T-helper 1 cell (primary cell): ENCODE measurements around the gene ATG2A.
"Not testable (repeated sequence)": the region's sequence is repeated elsewhere in the genome, so short reads cannot be mapped to it uniquely, and the experiment has no call there.

ENCODE experiments used
- DNase-seq, 5 donors: peaks; one replicate each; pipeline ENCODE4 v3.0.0-alpha.2; 2012 to 2020

ATG2A gene

GRCh38 chr11:64852804-64853509 lies 64.1 kb downstream of the ATG2A start:
- no peak for DNase-seq

- DNase-seq: no peak
Observed at GRCh38 chr11:64851831-64852351, 65.1 kb downstream of the ATG2A start.

- DNase-seq: peak; percentile 50 to 63 (median 57)
Observed at GRCh38 chr11:64850979-64851567, 65.9 kb downstream of the ATG2A start.

DNA sequence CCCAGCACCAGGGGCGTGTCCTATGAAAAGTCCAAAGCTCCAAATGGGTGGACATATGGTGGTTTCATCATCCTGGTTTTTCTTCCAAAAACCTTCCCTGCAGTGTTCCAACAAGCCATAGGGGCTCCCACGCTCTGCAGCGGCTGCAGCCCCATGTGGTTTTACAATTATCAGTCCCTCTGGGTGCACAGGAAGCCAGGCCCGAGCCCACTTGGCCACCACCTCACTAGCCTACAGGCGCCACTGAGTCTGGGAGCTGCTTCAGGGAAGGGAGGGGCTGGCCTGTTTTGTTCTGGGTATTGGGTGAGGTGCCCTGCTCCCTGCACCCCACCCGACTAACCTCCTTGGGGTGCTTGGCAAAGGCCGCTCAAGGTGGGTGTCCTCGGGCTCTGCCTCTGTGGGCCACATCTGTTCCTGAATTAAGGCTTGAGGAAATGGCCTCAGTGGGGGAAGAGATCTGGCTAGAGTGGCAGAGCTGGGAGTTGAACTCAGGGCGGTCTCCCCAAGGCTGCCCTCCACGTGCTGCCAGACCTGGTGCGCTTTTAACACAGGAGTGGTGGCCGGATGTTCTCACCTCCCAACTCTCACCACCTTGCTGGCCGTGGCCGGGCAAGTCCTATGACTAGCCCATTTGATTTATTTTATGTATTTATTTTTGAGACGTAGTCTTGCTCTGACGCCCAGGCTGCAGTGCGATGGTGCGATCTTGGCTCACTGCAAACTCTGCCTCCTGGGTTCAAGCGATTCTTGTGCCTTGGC lies 67.2 kb downstream of the ATG2A start:
- no peak for DNase-seq

DNA sequence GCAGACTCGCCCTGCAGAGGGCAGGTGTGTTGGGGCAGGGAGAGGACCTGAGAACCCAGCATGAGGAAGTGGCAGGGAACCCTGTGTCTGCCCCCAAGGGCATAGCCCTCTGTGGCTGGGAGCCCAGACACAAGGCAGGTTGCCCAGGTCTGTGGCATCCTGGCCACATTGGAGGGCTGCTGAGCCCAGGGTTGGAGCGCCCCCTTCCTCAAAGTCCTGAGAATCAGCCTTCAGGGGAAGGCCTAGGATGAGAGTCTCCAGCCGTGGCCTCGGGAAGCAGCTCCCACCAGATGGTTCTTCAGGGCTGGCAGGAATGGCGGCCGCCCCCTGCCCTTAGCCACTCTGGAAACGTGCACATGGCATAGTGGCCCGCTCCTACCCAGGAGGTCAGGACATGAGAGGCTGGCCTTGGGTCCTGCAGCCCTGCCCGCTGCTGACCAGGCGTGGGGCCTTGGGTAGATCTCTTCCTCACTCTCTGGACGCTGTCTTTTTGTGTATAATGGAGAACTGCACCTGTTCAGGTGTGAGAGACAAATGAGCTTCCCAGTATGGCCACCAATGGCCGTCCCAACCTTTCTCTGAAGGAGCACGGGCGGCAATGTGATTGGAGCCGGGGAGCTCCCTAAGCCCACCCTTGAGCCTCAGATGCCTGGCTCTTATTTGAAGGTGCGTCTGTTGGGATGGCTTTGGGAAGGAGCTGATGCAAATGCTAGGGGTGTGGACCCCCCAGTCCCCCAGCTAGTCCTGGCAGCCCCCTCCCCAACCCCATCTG lies 68.0 kb downstream of the ATG2A start:
- DNase-seq: peak in 1 of 5 donors; percentile 40

DNA sequence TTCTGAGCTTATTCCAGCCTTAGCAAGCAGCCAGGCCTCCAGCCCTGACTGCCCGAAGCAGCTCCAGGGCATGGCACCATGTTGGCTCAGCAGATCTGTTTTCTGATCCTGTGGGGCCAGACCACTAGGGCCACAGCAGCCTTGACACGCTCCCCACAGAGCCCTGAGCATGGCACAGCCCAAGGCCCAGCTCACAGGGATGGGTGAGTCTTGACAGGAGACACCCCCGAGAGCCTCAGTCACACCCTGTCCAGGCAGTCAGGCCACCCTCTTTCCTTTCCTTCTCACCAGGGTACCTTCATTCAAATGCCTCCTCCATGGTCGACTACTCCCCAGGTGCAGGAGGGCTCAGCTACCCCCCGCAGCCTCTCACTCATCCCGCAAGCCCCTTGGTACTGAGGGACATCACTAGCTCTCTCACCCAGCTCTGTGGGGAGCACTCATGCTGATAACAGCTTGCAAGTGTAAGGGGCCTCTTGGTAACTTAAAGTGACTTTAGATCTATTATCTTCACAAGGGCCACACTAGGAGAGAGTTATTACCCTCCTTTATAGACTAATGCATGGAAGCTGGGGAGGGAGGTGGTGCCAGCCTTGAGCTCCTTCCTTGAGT lies 68.7 kb downstream of the ATG2A start:
- no peak for DNase-seq

DNA sequence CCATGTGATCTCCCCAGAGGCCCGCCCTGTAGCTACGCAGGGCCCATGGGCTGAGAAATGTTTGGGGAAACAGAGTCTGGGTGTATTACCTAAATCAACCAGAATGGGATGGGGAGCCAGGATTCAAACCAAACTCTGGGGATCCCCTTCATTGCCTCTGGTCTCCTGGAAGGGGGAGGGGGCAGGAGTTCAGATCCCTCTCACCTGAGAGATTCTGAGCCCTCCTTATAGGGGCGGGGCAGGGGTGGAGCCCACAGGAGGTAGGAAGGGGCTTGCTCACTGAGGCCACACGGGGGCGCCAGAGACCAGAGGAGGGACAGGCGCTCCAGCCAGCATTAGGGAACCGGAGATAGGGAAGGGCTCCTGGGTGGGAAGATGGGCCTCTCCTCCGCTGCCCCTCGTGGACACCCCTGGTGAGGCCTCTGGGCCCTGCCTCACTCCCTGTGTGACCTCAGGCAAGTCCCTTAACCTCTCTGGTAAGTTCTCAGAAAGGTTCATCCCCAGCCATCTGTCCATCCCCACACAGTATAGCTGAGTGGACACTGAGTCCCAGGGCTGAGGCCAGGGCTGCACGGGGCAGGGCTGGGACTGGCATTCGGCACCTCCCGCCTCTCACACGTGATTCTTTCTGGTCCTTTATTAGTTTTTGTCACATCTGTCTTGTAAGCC lies 69.9 kb downstream of the ATG2A start:
- DNase-seq: peak; percentile 85 to 94 (median 88)

DNA sequence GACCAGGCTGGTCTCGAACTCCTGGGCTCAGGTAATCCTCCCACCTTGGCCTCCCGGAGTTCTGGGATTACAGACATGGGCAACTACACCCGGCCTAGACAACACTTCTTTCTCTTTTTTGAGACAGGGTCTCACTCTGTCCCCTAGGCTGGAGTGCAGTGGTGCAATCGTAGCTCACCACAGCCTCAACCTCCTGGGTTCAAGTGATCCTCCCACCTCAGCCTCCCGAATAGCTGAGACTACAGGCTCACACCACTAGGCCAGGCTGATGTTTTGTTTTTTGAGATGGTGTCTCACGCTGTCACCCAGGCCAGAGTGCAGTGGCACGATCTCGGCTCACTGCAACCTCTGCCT lies 71.3 kb downstream of the ATG2A start:
- not testable (repeated sequence) for DNase-seq

GRCh38 chr11:64845129-64845775 lies 71.8 kb downstream of the ATG2A start:
- no peak for DNase-seq
